Osteoblast (primary cell): ENCODE results near the gene CSNK1A1. TPM values are rescaled to one million over a fixed set of nuclear protein-coding genes. Genes with fewer than 3 reads are reported as not detected.
A peak's percentile ranks its signal among the peaks of the same experiment; 100 is the strongest.
"Not testable (repeated sequence)": the region's sequence is repeated elsewhere in the genome, so short reads cannot be mapped to it uniquely, and the experiment has no call there.

Source experiments
- DNase-seq: peaks from one replicate; pipeline ENCODE4 v3.0.0; 2011; ENCODE audit warnings: low spot score, mixed read lengths; ENCODE audit not compliant: insufficient read length; ENCODE audit errors: missing footprints
- H2AFZ ChIP-seq: 2 replicates; pipeline ENCODE4 v1.6.0; 2011; ENCODE audit warnings: mild to moderate bottlenecking, low read length
- H3K27ac ChIP-seq: 2 replicates; pipeline ENCODE4 v1.5.1; 2011; ENCODE audit warnings: mild to moderate bottlenecking, low read depth, low read length, moderate library complexity
- H3K27me3 ChIP-seq: 2 replicates; pipeline ENCODE4 v1.6.0; 2012; ENCODE audit warnings: mild to moderate bottlenecking, control low read depth, inconsistent platforms, low read length, moderate library complexity; ENCODE audit not compliant: insufficient read depth
- H3K36me3 ChIP-seq: 2 replicates; pipeline ENCODE4 v1.5.1; 2011; ENCODE audit warnings: mild to moderate bottlenecking, low read length, control low read depth, moderate library complexity; ENCODE audit not compliant: insufficient read depth
- H3K4me1 ChIP-seq: 2 replicates; pipeline ENCODE4 v1.5.1; 2011; ENCODE audit warnings: mild to moderate bottlenecking, low read length, control low read depth, moderate library complexity; ENCODE audit not compliant: insufficient read depth
- H3K4me2 ChIP-seq: 2 replicates; pipeline ENCODE4 v1.6.0; 2011; ENCODE audit warnings: mild to moderate bottlenecking, low read length; ENCODE audit not compliant: insufficient read depth
- H3K4me3 ChIP-seq: fragments of 200-600 bp; sonication (generic); 3 replicates; pipeline ENCODE4 v1.5.1; 2012; ENCODE audit warnings: mild to moderate bottlenecking, low read length, inconsistent platforms; ENCODE audit not compliant: insufficient read depth
- H3K79me2 ChIP-seq: 2 replicates; pipeline ENCODE4 v1.6.0; 2012; ENCODE audit warnings: mild to moderate bottlenecking, low read length, control low read depth, inconsistent platforms; ENCODE audit not compliant: insufficient read depth
- H3K9me3 ChIP-seq: 2 replicates; pipeline ENCODE4 v1.5.1; 2011; ENCODE audit warnings: low read depth, low read length, control low read depth
- H4K20me1 ChIP-seq: 2 replicates; pipeline ENCODE4 v1.6.0; 2012; ENCODE audit warnings: mild to moderate bottlenecking, low read length, control low read depth; ENCODE audit not compliant: insufficient read depth
- total RNA-seq: library from RNA; depleted of rRNA; stranded (reverse); fragments of >200 nt; gene quantifications from 2 replicates; pipeline ENCODE4 v1.2.3, GENCODE V29; 2012
- TF ChIP-seq, protein P1 (sequence below): IDR thresholded peaks from 2 replicates; pipeline ENCODE4 v1.5.1; 2011; ENCODE audit warnings: mild to moderate bottlenecking, low read depth, low read length, moderate library complexity; ENCODE audit errors: extremely low read depth

The CSNK1A1 gene
- 444 and 497 TPM in 2 replicates for total RNA-seq

DNA sequence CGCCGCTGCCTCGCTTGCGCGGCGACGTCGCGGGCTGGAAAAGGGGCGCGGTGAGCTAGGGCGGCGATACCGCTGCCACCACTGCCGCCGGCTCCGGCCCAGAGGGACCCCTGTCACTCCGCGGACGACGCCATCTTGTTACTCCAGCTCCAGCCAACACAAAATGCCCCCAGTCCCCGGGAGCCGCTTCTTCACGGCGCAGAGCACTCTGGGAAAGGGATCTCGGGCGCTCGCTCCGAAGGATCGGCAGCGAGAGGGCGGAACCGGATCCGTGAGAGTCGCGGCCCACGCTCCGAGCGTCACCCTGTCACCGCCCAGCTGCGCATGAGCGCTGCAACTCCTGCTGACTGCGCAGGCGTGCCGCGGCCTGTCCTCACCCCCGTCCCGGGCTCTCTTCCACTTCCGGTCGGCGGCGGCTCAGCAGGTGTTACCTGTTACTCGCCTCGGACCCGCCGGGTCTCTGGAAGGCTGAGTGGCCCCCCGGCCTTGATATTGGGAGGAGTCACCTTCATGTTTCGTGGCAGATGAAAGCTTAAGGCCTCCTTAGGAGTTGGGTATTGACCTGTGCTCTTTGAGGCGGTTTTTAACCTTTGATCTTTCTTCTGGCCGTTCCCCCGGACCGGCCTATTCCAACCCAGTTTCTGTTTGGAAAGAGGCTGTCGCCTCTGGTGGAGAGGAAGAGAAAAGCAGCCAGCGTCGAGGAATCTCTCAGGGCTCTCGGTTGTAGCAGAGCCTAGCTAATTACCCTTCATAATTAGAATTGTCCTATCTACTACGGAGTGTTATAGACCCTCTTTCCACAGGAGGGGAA lies at the start of gene CSNK1A1:
Gene CSNK1A1, minus strand, starts transcription at position 213 of the 811 bp plus-strand sequence. CDS start 475 bp downstream, outside the sequence.
- no peaks in the 10 kb centered on the region for H3K9me3 ChIP-seq
- TF ChIP-seq, protein P1, sequence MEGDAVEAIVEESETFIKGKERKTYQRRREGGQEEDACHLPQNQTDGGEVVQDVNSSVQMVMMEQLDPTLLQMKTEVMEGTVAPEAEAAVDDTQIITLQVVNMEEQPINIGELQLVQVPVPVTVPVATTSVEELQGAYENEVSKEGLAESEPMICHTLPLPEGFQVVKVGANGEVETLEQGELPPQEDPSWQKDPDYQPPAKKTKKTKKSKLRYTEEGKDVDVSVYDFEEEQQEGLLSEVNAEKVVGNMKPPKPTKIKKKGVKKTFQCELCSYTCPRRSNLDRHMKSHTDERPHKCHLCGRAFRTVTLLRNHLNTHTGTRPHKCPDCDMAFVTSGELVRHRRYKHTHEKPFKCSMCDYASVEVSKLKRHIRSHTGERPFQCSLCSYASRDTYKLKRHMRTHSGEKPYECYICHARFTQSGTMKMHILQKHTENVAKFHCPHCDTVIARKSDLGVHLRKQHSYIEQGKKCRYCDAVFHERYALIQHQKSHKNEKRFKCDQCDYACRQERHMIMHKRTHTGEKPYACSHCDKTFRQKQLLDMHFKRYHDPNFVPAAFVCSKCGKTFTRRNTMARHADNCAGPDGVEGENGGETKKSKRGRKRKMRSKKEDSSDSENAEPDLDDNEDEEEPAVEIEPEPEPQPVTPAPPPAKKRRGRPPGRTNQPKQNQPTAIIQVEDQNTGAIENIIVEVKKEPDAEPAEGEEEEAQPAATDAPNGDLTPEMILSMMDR: peak; percentile 84
- peak; percentile 98 for DNase-seq
- peaks cover 18% of the 10 kb centered on the region for H3K4me1 ChIP-seq
- peak within 1 kb of the TSS; percentile 95 for H3K4me2 ChIP-seq
- peak within 1 kb of the TSS; percentile 100 for H3K27ac ChIP-seq
- peak within 1 kb of the TSS; percentile 100 for H3K4me3 ChIP-seq
- peaks cover 48% of the 10 kb centered on the region for H3K79me2 ChIP-seq
- peaks cover 30% of the 10 kb centered on the region for H3K36me3 ChIP-seq
- no peaks in the 10 kb centered on the region for H3K27me3 ChIP-seq
- H4K20me1 ChIP-seq: peaks cover 18% of the 10 kb centered on the region
- H2AFZ ChIP-seq: peak within 1 kb of the TSS; percentile 98

DNA sequence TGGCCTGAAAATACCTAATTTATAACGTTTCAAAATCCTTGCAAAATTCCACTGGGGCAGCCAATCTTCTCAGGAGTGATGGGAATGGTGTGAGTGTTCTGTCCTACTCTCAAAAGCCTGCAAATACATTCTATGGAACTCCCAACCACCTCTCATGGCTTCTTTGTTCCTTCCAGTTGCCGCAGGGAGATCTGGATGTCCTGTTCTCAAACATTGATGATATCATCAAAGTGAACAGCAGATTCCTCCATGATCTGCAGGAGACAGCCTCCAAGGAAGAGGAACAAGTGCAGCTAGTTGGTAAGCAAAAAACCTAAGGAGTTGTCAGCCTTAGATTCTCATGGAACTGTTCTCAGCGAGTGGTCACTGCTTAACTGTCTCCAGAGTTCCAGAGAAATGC lies 49.7 kb upstream of the CSNK1A1 start:
- Histone ChIP-seq H2AFZ (no peak overlapping the region), H3K4me3 (no peak overlapping the region), H3K27ac (no peak overlapping the region), H3K4me1 (peaks cover 4% of the 10 kb centered on the region), H3K79me2 (no peaks in the 10 kb centered on the region), H3K27me3 (no peaks in the 10 kb centered on the region), H3K4me2 (no peak overlapping the region), H3K36me3 (no peaks in the 10 kb centered on the region), H3K9me3 (no peaks in the 10 kb centered on the region), H4K20me1 (no peaks in the 10 kb centered on the region)
- TF ChIP-seq, protein P1: no peak
- DNase-seq: no peak

DNA sequence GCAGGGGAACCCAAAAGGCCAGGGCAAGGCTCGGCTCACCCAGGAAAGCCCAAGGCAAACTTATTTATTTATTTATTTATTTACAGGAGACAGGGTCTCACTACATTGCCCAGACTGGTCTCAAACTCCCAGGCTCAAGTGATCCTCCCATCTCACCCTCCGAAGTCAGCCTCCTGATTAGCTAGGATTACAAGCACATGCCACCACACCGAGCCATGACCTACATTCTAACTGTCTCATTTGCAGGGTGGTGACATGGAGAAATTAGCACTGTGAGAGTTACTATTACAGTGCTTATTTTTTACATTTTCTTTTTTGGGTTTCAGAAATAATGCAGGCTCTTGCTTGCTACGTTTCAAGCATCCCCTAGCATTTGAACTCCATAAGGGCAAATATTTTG lies 48.1 kb upstream of the CSNK1A1 start:
- Histone ChIP-seq H3K36me3 (no peaks in the 10 kb centered on the region), H3K4me3 (no peak overlapping the region), H4K20me1 (no peaks in the 10 kb centered on the region), H3K27ac (no peak overlapping the region), H2AFZ (no peak overlapping the region), H3K4me2 (no peak overlapping the region), H3K4me1 (no peaks in the 10 kb centered on the region), H3K9me3 (no peaks in the 10 kb centered on the region), H3K27me3 (no peaks in the 10 kb centered on the region), H3K79me2 (no peaks in the 10 kb centered on the region)
- TF ChIP-seq, protein P1: no peak
- no peak for DNase-seq

DNA sequence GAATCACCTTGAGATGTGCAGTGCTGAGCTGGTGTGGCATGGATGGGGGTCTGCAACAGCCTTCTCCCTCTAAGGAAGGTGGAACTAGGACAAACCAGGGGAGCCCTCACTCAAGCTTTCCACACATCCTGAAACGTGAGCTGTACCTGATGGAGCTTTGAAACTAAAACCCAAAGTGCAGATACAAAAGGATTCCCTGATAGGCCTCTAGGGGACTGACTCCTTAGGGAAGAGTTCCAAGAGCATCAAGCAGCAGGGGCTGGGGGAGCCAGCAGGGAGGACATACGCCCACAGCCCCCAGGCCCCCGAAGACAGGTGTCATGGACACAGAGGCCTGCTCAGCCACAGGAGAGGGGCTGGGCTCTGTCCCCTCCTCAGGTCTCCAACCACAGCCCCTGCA lies 47.7 kb upstream of the CSNK1A1 start:
- no peaks in the 10 kb centered on the region for H3K27me3 ChIP-seq
- no peak overlapping the region for H3K27ac ChIP-seq
- H3K4me1 ChIP-seq: no peaks in the 10 kb centered on the region
- no peaks in the 10 kb centered on the region for H3K36me3 ChIP-seq
- no peak for DNase-seq
- no peak overlapping the region for H2AFZ ChIP-seq
- H3K79me2 ChIP-seq: no peaks in the 10 kb centered on the region
- no peak overlapping the region for H3K4me3 ChIP-seq
- no peaks in the 10 kb centered on the region for H3K9me3 ChIP-seq
- no peak overlapping the region for H3K4me2 ChIP-seq
- TF ChIP-seq, protein P1: no peak
- H4K20me1 ChIP-seq: no peaks in the 10 kb centered on the region

DNA sequence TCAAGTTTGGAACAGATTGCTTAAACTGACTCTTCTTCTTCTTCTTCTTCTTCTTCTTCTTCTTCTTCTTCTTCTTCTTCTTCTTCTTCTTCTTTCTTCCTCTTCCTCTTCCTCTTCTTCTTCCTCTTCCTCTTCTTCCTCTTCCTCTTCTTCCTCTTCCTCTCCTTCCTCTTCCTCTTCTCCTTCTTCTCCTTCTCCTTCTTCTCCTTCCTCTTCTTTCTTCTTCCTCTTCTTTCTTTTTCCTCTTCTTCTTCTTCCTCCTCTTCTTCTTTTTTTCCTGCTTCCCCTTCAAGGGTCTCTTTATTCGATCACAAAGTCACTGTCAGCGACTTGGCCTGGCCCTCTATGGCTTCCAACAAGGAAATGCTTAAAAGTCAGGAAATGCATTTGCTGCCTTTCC lies 47.0 kb upstream of the CSNK1A1 start:
- DNase-seq, H3K79me2 ChIP-seq, H2AFZ ChIP-seq, H3K27me3 ChIP-seq, H3K36me3 ChIP-seq, H3K4me1 ChIP-seq, H3K9me3 ChIP-seq, H4K20me1 ChIP-seq, H3K4me2 ChIP-seq, H3K4me3 ChIP-seq, H3K27ac ChIP-seq: not testable (repeated sequence)
